OCI-LY1 (cell line): ENCODE data around the gene BTK.
A peak's percentile ranks its signal among the peaks of the same experiment; 100 is the strongest.

Experiments
- H2AFZ ChIP-seq: fragments of 200-600 bp; sonication (generic), shearing (Covaris generic); 2 replicates; pipeline ENCODE4 v1.6.0; 2014; ENCODE audit warnings: antibody characterized with exemption, mild to moderate bottlenecking, low read length
- H3F3A ChIP-seq: fragments of 200-600 bp; sonication (generic), shearing (Covaris generic); 2 replicates; pipeline ENCODE4 v1.6.0; 2014; ENCODE audit warnings: mild to moderate bottlenecking, antibody characterized with exemption, low read length, moderate library complexity; ENCODE audit not compliant: insufficient read depth
- H3K27ac ChIP-seq: fragments of 200-600 bp; sonication (generic); 2 replicates; pipeline ENCODE4 v1.5.1; 2014; ENCODE audit warnings: low read length, mixed run types, mild to moderate bottlenecking, low read depth; ENCODE audit not compliant: poor library complexity, severe bottlenecking
- H3K27me3 ChIP-seq: fragments of 200-600 bp; sonication (generic); 2 replicates; pipeline ENCODE4 v1.6.0; 2014; ENCODE audit warnings: antibody characterized with exemption, mild to moderate bottlenecking, low read length, moderate library complexity; ENCODE audit not compliant: insufficient read depth
- H3K36me3 ChIP-seq: fragments of 200-600 bp; sonication (generic); 2 replicates; pipeline ENCODE4 v1.6.1; 2014; ENCODE audit warnings: mild to moderate bottlenecking, antibody characterized with exemption, low read length, moderate library complexity, mixed read lengths; ENCODE audit not compliant: insufficient read depth
- H3K4me1 ChIP-seq: fragments of 200-600 bp; sonication (generic); 2 replicates; pipeline ENCODE4 v1.5.1; 2014; ENCODE audit warnings: mild to moderate bottlenecking, low read length, moderate library complexity; ENCODE audit not compliant: insufficient read depth, severe bottlenecking
- H3K4me2 ChIP-seq: fragments of 200-600 bp; sonication (generic), shearing (Covaris generic); 2 replicates; pipeline ENCODE4 v1.6.1; 2014; ENCODE audit warnings: low read length
- H3K4me3 ChIP-seq: fragments of 200-600 bp; sonication (generic); 2 replicates; pipeline ENCODE4 v1.5.1; 2014; ENCODE audit warnings: low read length, low read depth, mild to moderate bottlenecking, mixed read lengths; ENCODE audit not compliant: poor library complexity, severe bottlenecking
- H3K79me2 ChIP-seq: fragments of 200-600 bp; shearing (Covaris generic); 2 replicates; pipeline ENCODE4 v1.6.1; 2016; ENCODE audit warnings: mixed run types, low read length, mixed read lengths; ENCODE audit not compliant: insufficient read depth
- H3K9ac ChIP-seq: fragments of 200-600 bp; sonication (generic), shearing (Covaris generic); 2 replicates; pipeline ENCODE4 v1.6.1; 2014; ENCODE audit warnings: mild to moderate bottlenecking, low read length, mixed read lengths
- H3K9me2 ChIP-seq: fragments of 200-600 bp; sonication (generic), shearing (Covaris generic); 2 replicates; pipeline ENCODE4 v1.6.1; 2014; ENCODE audit warnings: low read depth, mild to moderate bottlenecking, low read length, mixed read lengths
- H3K9me3 ChIP-seq: fragments of 200-600 bp; shearing (Covaris generic); 2 replicates; pipeline ENCODE4 v1.6.1; 2014; ENCODE audit warnings: low read length, mixed read lengths
- H4K20me1 ChIP-seq: fragments of 200-600 bp; sonication (generic), shearing (Covaris generic); 2 replicates; pipeline ENCODE4 v1.6.0; 2016; ENCODE audit warnings: mild to moderate bottlenecking, low read length; ENCODE audit not compliant: insufficient read depth
- CTCF ChIP-seq: fragments of 200-600 bp; sonication (generic), shearing (Covaris generic); IDR thresholded peaks from 2 replicates; pipeline ENCODE4 v1.5.1; 2017; ENCODE audit warnings: mild to moderate bottlenecking, antibody characterized with exemption, low read length, moderate library complexity, mixed read lengths
- EZH2 ChIP-seq: fragments of 200-600 bp; sonication (generic), shearing (Covaris generic); IDR thresholded peaks from 2 replicates; pipeline ENCODE4 v1.8.0; 2017; ENCODE audit warnings: borderline replicate concordance, mixed run types, mild to moderate bottlenecking, antibody characterized with exemption, low read length, moderate library complexity, mixed read lengths

The BTK gene

GRCh38 chrX:101411984-101412383 lies 26.0 kb upstream of the BTK start:
- TF ChIP-seq CTCF (no peak), EZH2 (no peak)
- H3K27ac ChIP-seq, result no peak overlapping the region
- no peaks in the 10 kb centered on the region for H3K27me3 ChIP-seq
- H2AFZ ChIP-seq, result no peak overlapping the region
- H3K36me3 ChIP-seq, result peaks cover 26% of the 10 kb centered on the region; the same call in 1 of the 2 replicates
- H3K4me3 ChIP-seq, result no peak overlapping the region
- no peaks in the 10 kb centered on the region for H4K20me1 ChIP-seq
- no peaks in the 10 kb centered on the region for H3K9me3 ChIP-seq
- peaks cover 24% of the 10 kb centered on the region for H3K4me1 ChIP-seq
- H3K9ac ChIP-seq, result no peak overlapping the region
- H3K4me2 ChIP-seq, result no peak overlapping the region
- H3K79me2 ChIP-seq, result peaks cover 34% of the 10 kb centered on the region
- H3K9me2 ChIP-seq, result no peaks in the 10 kb centered on the region
- no peaks in the 10 kb centered on the region for H3F3A ChIP-seq

- H4K20me1 ChIP-seq, result no peaks in the 10 kb centered on the region
- no peaks in the 10 kb centered on the region for H3K9me3 ChIP-seq
- no peak for TF ChIP-seq CTCF
- TF ChIP-seq EZH2, result no peak
- no peaks in the 10 kb centered on the region for H3F3A ChIP-seq
- H3K36me3 ChIP-seq, result peaks cover 26% of the 10 kb centered on the region; the same call in 1 of the 2 replicates
- no peaks in the 10 kb centered on the region for H3K9me2 ChIP-seq
- no peaks in the 10 kb centered on the region for H3K27me3 ChIP-seq
- no peak overlapping the region for H3K9ac ChIP-seq
- H3K4me1 ChIP-seq, result peaks cover 31% of the 10 kb centered on the region
- H3K4me3 ChIP-seq, result no peak overlapping the region
- H3K27ac ChIP-seq, result no peak overlapping the region
- H2AFZ ChIP-seq, result no peak overlapping the region
- peaks cover 44% of the 10 kb centered on the region for H3K79me2 ChIP-seq
- H3K4me2 ChIP-seq, result peak overlapping the region; percentile 29; the same call in 1 of the 2 replicates
Measured at GRCh38 chrX:101410461-101410860, 24.5 kb upstream of the BTK start.

- no peak overlapping the region for H2AFZ ChIP-seq
- peaks cover 26% of the 10 kb centered on the region; the same call in 1 of the 2 replicates for H3K36me3 ChIP-seq
- no peaks in the 10 kb centered on the region for H3F3A ChIP-seq
- H3K27me3 ChIP-seq, result no peaks in the 10 kb centered on the region
- no peaks in the 10 kb centered on the region for H4K20me1 ChIP-seq
- peak overlapping the region; percentile 79 for H3K9ac ChIP-seq
- peaks cover 26% of the 10 kb centered on the region for H3K4me1 ChIP-seq
- TF ChIP-seq EZH2 (no peak), CTCF (no peak)
- peak overlapping the region; percentile 68 for H3K4me2 ChIP-seq
- H3K27ac ChIP-seq, result peak overlapping the region; percentile 76
- no peaks in the 10 kb centered on the region for H3K9me3 ChIP-seq
- H3K9me2 ChIP-seq, result no peaks in the 10 kb centered on the region
- peak overlapping the region; percentile 99 for H3K4me3 ChIP-seq
- H3K79me2 ChIP-seq, result peaks cover 44% of the 10 kb centered on the region
Measured at GRCh38 chrX:101409043-101409442, 23.1 kb upstream of the BTK start.
